ENCODE measurements around the gene NCEH1.

Gene NCEH1

GRCh38 chr3:172586436-172586835 lies 124.4 kb downstream of the NCEH1 start:
- no peak overlapping the region for H3K27ac ChIP-seq (ENCODE audit: low read length)
- no peak overlapping the region for H3K9ac ChIP-seq (ENCODE audit: low read depth, low read length)
- no peaks in the 10 kb centered on the region for H3K4me1 ChIP-seq (ENCODE audit: insufficient read depth, low read length)
- no peak overlapping the region for H3K4me3 ChIP-seq (ENCODE audit: low read length)
- H3K27me3 ChIP-seq (ENCODE audit: insufficient read depth, low read length), result no peaks in the 10 kb centered on the region
- no peaks in the 10 kb centered on the region for H3K9me3 ChIP-seq (ENCODE audit: insufficient read depth, low read depth, low read length)
- H3K36me3 ChIP-seq (ENCODE audit: insufficient read depth, low read depth, low read length), result no peaks in the 10 kb centered on the region

- H3K4me3 ChIP-seq (ENCODE audit: low read length), result no peak overlapping the region
- H3K9me3 ChIP-seq (ENCODE audit: insufficient read depth, low read depth, low read length), result no peaks in the 10 kb centered on the region
- H3K36me3 ChIP-seq (ENCODE audit: insufficient read depth, low read depth, low read length), result no peaks in the 10 kb centered on the region
- H3K27ac ChIP-seq (ENCODE audit: low read length), result no peak overlapping the region
- no peaks in the 10 kb centered on the region for H3K4me1 ChIP-seq (ENCODE audit: insufficient read depth, low read length)
- no peaks in the 10 kb centered on the region for H3K27me3 ChIP-seq (ENCODE audit: insufficient read depth, low read length)
- H3K9ac ChIP-seq (ENCODE audit: low read depth, low read length), result no peak overlapping the region
These were observed 124.9 kb downstream of the NCEH1 start for GRCh38 chr3:172585954-172586353.

DNA sequence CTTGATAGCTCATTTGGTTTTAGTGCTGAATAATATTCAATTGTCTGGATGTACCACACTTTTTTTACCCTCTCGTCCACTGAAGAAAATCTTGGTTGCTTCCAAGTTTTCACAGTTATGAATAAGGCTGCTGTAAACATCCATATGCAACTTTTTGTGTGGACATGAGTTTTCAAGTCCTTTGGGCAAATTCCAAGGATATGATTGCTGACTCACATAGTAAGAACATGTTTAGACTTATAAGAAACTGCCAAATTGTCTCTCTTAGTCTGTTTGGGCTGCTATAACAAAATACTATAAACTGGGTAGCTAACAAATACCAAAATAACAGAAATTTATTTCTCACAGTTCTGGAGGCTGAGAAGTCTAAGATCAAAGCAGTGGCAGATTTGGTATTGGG lies 128.2 kb downstream of the NCEH1 start:
- H3K4me3 ChIP-seq (ENCODE audit: low read length), result no peak overlapping the region
- no peaks in the 10 kb centered on the region for H3K4me1 ChIP-seq (ENCODE audit: insufficient read depth, low read length)
- H3K9me3 ChIP-seq (ENCODE audit: insufficient read depth, low read depth, low read length), result no peaks in the 10 kb centered on the region
- H3K36me3 ChIP-seq (ENCODE audit: insufficient read depth, low read depth, low read length), result no peaks in the 10 kb centered on the region
- H3K27ac ChIP-seq (ENCODE audit: low read length), result no peak overlapping the region
- no peak overlapping the region for H3K9ac ChIP-seq (ENCODE audit: low read depth, low read length)
- no peaks in the 10 kb centered on the region for H3K27me3 ChIP-seq (ENCODE audit: insufficient read depth, low read length)

GRCh38 chr3:172581757-172582166 lies 129.1 kb downstream of the NCEH1 start:
- Histone ChIP-seq H3K4me1 (ENCODE audit: insufficient read depth, low read length) (no peaks in the 10 kb centered on the region), H3K36me3 (ENCODE audit: insufficient read depth, low read depth, low read length) (no peaks in the 10 kb centered on the region), H3K9ac (ENCODE audit: low read depth, low read length) (no peak overlapping the region)

DNA sequence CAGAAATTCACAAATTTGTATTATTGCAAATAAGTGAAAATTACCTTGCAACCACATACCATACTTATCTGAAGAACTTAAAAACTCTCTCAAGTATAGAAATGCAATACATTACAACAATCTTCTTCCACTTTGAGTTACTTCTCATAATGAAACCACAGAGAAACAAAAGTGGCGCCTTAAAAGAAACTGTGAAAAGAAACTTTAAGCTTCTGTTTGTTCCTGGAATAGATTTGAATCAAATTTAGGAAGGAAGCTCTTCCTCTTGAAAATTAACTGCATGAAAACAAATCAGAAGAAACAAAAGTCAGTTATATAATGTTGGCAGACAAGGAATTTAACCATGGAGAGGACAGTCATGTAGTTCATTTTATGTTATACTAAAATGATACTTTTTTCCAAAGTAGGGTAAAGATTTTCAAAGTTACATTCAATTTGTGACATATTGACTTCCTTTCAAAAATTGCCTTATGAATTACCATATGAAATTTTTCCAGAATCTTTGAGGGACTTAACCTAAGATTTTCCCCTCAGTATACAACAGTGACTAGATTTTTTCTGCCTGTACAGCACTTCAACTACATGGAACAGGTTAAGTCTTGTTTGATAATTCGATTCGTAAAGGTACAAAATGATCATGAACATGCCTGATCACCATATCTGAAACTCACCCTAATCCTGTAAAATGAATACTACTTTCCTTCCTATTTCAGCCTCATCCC lies 130.0 kb downstream of the NCEH1 start:
- Histone ChIP-seq H3K4me3 (ENCODE audit: low read length) (no peak overlapping the region), H3K27me3 (ENCODE audit: insufficient read depth, low read length) (no peaks in the 10 kb centered on the region), H3K27ac (ENCODE audit: low read length) (no peak overlapping the region), H3K9me3 (ENCODE audit: insufficient read depth, low read depth, low read length) (no peaks in the 10 kb centered on the region), H3K4me1 (ENCODE audit: insufficient read depth, low read length) (no peaks in the 10 kb centered on the region), H3K9ac (ENCODE audit: low read depth, low read length) (no peak overlapping the region), H3K36me3 (ENCODE audit: insufficient read depth, low read depth, low read length) (no peaks in the 10 kb centered on the region)

More at GRCh38 chr3:172581757-172582166, 129.1 kb downstream of the NCEH1 start:
- H3K4me3 ChIP-seq (ENCODE audit: low read length), result no peak overlapping the region
- H3K27me3 ChIP-seq (ENCODE audit: insufficient read depth, low read length), result no peaks in the 10 kb centered on the region
- H3K27ac ChIP-seq (ENCODE audit: low read length), result no peak overlapping the region
- no peaks in the 10 kb centered on the region for H3K9me3 ChIP-seq (ENCODE audit: insufficient read depth, low read depth, low read length)
